ENCODE measurements around the gene FAS. TPM values are rescaled to one million over a fixed set of nuclear protein-coding genes. Genes with fewer than 3 reads are reported as not detected.

The FAS gene
- total and polyA plus RNA-seq, 11 donors = 1.6 to 15.6 (median 3.9) TPM

- H3K4me1 ChIP-seq = peaks cover 0 to 10% (median 0%) of the 10 kb centered on the region in 12 donors
- DNase-seq = no peak
These were observed 31.9 kb upstream of the FAS start for GRCh38 chr10:88958721-88959120.

GRCh38 chr10:88960802-88961201 lies 29.8 kb upstream of the FAS start:
- no peak overlapping the region for H3K27ac ChIP-seq
- TF ChIP-seq CTCF (IDR thresholded peaks at IDR 0.05) (no peak), POLR2A (IDR thresholded peaks at IDR 0.05) (no peak)
- H3K4me3 ChIP-seq = no peak overlapping the region
- no peaks in the 10 kb centered on the region for H3K9me3 ChIP-seq
- no peaks in the 10 kb centered on the region for H3K36me3 ChIP-seq
- no peaks in the 10 kb centered on the region for H3K27me3 ChIP-seq
- intact Hi-C loops (cut with DNase I) = no loop called here
- WGBS, 4 donors = 94 to 98% (median 96%) methylated on average over 1 of the region's 1 CpG
- no peak for ATAC-seq
- DNase-seq = no peak
- peaks cover 0 to 19% (median 0%) of the 10 kb centered on the region in 12 donors for H3K4me1 ChIP-seq

More at GRCh38 chr10:88958721-88959120, 31.9 kb upstream of the FAS start:
- WGBS, 4 donors = 95 to 98% (median 97%) methylated on average over 6 of the region's 6 CpGs
- intact Hi-C loops (cut with DNase I) = no loop called here
- Histone ChIP-seq H3K27me3 (no peaks in the 10 kb centered on the region), H3K9me3 (no peaks in the 10 kb centered on the region), H3K4me3 (no peak overlapping the region), H3K27ac (no peak overlapping the region), H3K36me3 (no peaks in the 10 kb centered on the region)
- TF ChIP-seq CTCF (IDR thresholded peaks at IDR 0.05) = no peak
- no peak for TF ChIP-seq POLR2A (IDR thresholded peaks at IDR 0.05)
- ATAC-seq = no peak

- DNase-seq (no peak), ATAC-seq (no peak)
- TF ChIP-seq POLR2A (IDR thresholded peaks at IDR 0.05) (no peak), CTCF (IDR thresholded peaks at IDR 0.05) (no peak)
These were observed 29.3 kb upstream of the FAS start for GRCh38 chr10:88961266-88961665.

GRCh38 chr10:88962336-88962735 lies 28.3 kb upstream of the FAS start:
- H3K9me3 ChIP-seq = no peaks in the 10 kb centered on the region
- no peak overlapping the region for H3K4me3 ChIP-seq
- peaks cover 0 to 25% (median 7%) of the 10 kb centered on the region in 12 donors for H3K4me1 ChIP-seq
- H3K36me3 ChIP-seq = no peaks in the 10 kb centered on the region
- intact Hi-C loops (cut with DNase I) = no loop called here
- H3K27me3 ChIP-seq = no peaks in the 10 kb centered on the region
- 45 to 62% (median 55%) methylated on average over 2 of the region's 2 CpGs for WGBS, 4 donors
- ATAC-seq (no peak), DNase-seq (no peak)
- H3K27ac ChIP-seq = no peak overlapping the region
- TF ChIP-seq POLR2A (IDR thresholded peaks at IDR 0.05) = no peak
- TF ChIP-seq CTCF (IDR thresholded peaks at IDR 0.05) = no peak

More at GRCh38 chr10:88961266-88961665, 29.3 kb upstream of the FAS start:
- no peaks in the 10 kb centered on the region for H3K27me3 ChIP-seq
- H3K27ac ChIP-seq = no peak overlapping the region
- peaks cover 0 to 19% (median under 1%) of the 10 kb centered on the region in 12 donors for H3K4me1 ChIP-seq
- intact Hi-C loops (cut with DNase I) = no loop called here
- H3K9me3 ChIP-seq = no peaks in the 10 kb centered on the region
- no peaks in the 10 kb centered on the region for H3K36me3 ChIP-seq
- H3K4me3 ChIP-seq = no peak overlapping the region

All from heart left ventricle (tissue), 16 donors.